ENCODE measurements around the gene PLXDC2.

PLXDC2 gene

GRCh38 chr10:19782430-19783089 is 33.7 kb upstream of the PLXDC2 start:
- ChIA-PET POLR2A (no interaction called here), CTCF (interaction anchor here (1.1 to 1.5 kb wide), 2 partner anchors 9 to 11 kb away, joined by 3 to 4 read pairs; no protein-coding TSS in a partner anchor)
- no peak for DNase-seq (ENCODE audit: extremely low spot score)
- no peak for TF ChIP-seq CTCF (IDR thresholded peaks at IDR 0.05; ENCODE audit: control extremely low read depth, extremely low read depth, low read depth, missing control alignments)

GRCh38 chr10:19783721-19784120 is 32.5 kb upstream of the PLXDC2 start:
- TF ChIP-seq CTCF (IDR thresholded peaks at IDR 0.05; ENCODE audit: control extremely low read depth, extremely low read depth, low read depth, missing control alignments) = no peak
- ChIA-PET CTCF (interaction anchor here (1.5 kb wide), 1 partner anchor 8 kb away, joined by 4 read pairs; no protein-coding TSS in a partner anchor), POLR2A (no interaction called here)
- no peak for DNase-seq (ENCODE audit: extremely low spot score)

GRCh38 chr10:19785366-19785765 is 30.9 kb upstream of the PLXDC2 start:
- no peak for DNase-seq (ENCODE audit: extremely low spot score)
- POLR2A ChIA-PET = no interaction called here
- TF ChIP-seq CTCF (IDR thresholded peaks at IDR 0.05; ENCODE audit: control extremely low read depth, extremely low read depth, low read depth, missing control alignments) = no peak
- CTCF ChIA-PET = interaction anchor here (1.0 kb wide), 1 partner anchor 14 kb away, joined by 3 read pairs; no protein-coding TSS in a partner anchor

- peak; percentile 13 for DNase-seq (ENCODE audit: extremely low spot score)
- TF ChIP-seq CTCF (IDR thresholded peaks at IDR 0.05; ENCODE audit: control extremely low read depth, extremely low read depth, low read depth, missing control alignments) = peak; percentile 77
These were observed 28.1 kb upstream of the PLXDC2 start for GRCh38 chr10:19788075-19788686.

GRCh38 chr10:19788902-19789301 is 27.3 kb upstream of the PLXDC2 start:
- no peak for TF ChIP-seq CTCF (IDR thresholded peaks at IDR 0.05; ENCODE audit: control extremely low read depth, extremely low read depth, low read depth, missing control alignments)
- CTCF ChIA-PET = interaction anchor here (1.4 to 1.7 kb wide), 2 partner anchors 9 to 11 kb away, joined by 4 to 6 read pairs; no protein-coding TSS in a partner anchor
- DNase-seq (ENCODE audit: extremely low spot score) = no peak
- POLR2A ChIA-PET = no interaction called here

More at GRCh38 chr10:19788075-19788686, 28.1 kb upstream of the PLXDC2 start:
- POLR2A ChIA-PET = no interaction called here
- CTCF ChIA-PET = interaction anchor here (1.4 to 1.7 kb wide), 2 partner anchors 9 to 10 kb away, joined by 4 to 6 read pairs; no protein-coding TSS in a partner anchor

GRCh38 chr10:19789607-19790006 is 26.6 kb upstream of the PLXDC2 start:
- ChIA-PET CTCF (interaction anchor here (1.4 to 1.7 kb wide), 2 partner anchors 8 to 12 kb away, joined by 4 to 6 read pairs; no protein-coding TSS in a partner anchor), POLR2A (no interaction called here)
- no peak for TF ChIP-seq CTCF (IDR thresholded peaks at IDR 0.05; ENCODE audit: control extremely low read depth, extremely low read depth, low read depth, missing control alignments)
- DNase-seq (ENCODE audit: extremely low spot score) = no peak

All from GM10248 (cell line).